ENCODE data around the gene PRDX2. TPM values are rescaled to one million over a fixed set of nuclear protein-coding genes. Genes with fewer than 3 reads are reported as not detected.
A peak's percentile ranks its signal among the peaks of the same experiment; 100 is the strongest.

Gene PRDX2
- total RNA-seq, 1 donor from 2014 or later, result 554 TPM

GRCh38 chr19:12815088-12815487 is 13.5 kb upstream of the PRDX2 start:
- TF ChIP-seq CTCF (IDR thresholded peaks at IDR 0.05; ENCODE audit: unreplicated experiment), result no peak
- Mint-ChIP-seq H3K36me3 (ENCODE audit: insufficient read depth) (peaks cover 5% of the 10 kb centered on the region), H3K4me1 (ENCODE audit: low read depth) (no peaks in the 10 kb centered on the region), H3K9me3 (ENCODE audit: low read depth) (no peaks in the 10 kb centered on the region), H3K27ac (no peak overlapping the region), H3K27me3 (no peaks in the 10 kb centered on the region), H3K4me3 (ENCODE audit: low read depth) (no peak overlapping the region)
- no peak for DNase-seq (ENCODE audit: low spot score, unreplicated experiment)

- Mint-ChIP-seq H3K4me1 (ENCODE audit: low read depth) (peaks cover 17% of the 10 kb centered on the region), H3K9me3 (ENCODE audit: low read depth) (no peaks in the 10 kb centered on the region), H3K36me3 (ENCODE audit: insufficient read depth) (peaks cover 3% of the 10 kb centered on the region), H3K4me3 (ENCODE audit: low read depth) (peak within 1 kb of the TSS; percentile 94), H3K27me3 (peaks cover 3% of the 10 kb centered on the region), H3K27ac (peak within 1 kb of the TSS; percentile 93)
- DNase-seq (ENCODE audit: low spot score, unreplicated experiment), result peak; percentile 75
- TF ChIP-seq CTCF (IDR thresholded peaks at IDR 0.05; ENCODE audit: unreplicated experiment), result no peak
Measured at GRCh38 chr19:12806242-12807081, 4.9 kb upstream of the PRDX2 start, which contains the start of gene RNASEH2A. Gene RNASEH2A, plus strand, starts transcription at chr19:12806584. Its CDS starts 90 bp downstream, at chr19:12806674.

GRCh38 chr19:12804051-12804450 is 2.5 kb upstream of the PRDX2 start:
- Mint-ChIP-seq H3K36me3 (ENCODE audit: insufficient read depth) (peaks cover 4% of the 10 kb centered on the region), H3K9me3 (ENCODE audit: low read depth) (no peaks in the 10 kb centered on the region)

GRCh38 chr19:12802267-12803106 is 887 bp upstream of the PRDX2 start:
- H3K9me3 Mint-ChIP-seq (ENCODE audit: low read depth), result no peaks in the 10 kb centered on the region
- TF ChIP-seq CTCF (IDR thresholded peaks at IDR 0.05; ENCODE audit: unreplicated experiment), result no peak
- peak overlapping the region; percentile 92 for H3K4me3 Mint-ChIP-seq (ENCODE audit: low read depth)
- peaks cover 4% of the 10 kb centered on the region for H3K36me3 Mint-ChIP-seq (ENCODE audit: insufficient read depth)
- H3K27me3 Mint-ChIP-seq, result peaks cover 3% of the 10 kb centered on the region
- H3K4me1 Mint-ChIP-seq (ENCODE audit: low read depth), result peaks cover 25% of the 10 kb centered on the region
- peak overlapping the region; percentile 33 for H3K27ac Mint-ChIP-seq
- DNase-seq (ENCODE audit: low spot score, unreplicated experiment), result no peak

More at GRCh38 chr19:12804051-12804450, 2.5 kb upstream of the PRDX2 start:
- H3K27me3 Mint-ChIP-seq, result peaks cover 3% of the 10 kb centered on the region
- no peak for DNase-seq (ENCODE audit: low spot score, unreplicated experiment)
- no peak overlapping the region for H3K27ac Mint-ChIP-seq
- peaks cover 25% of the 10 kb centered on the region for H3K4me1 Mint-ChIP-seq (ENCODE audit: low read depth)
- peak overlapping the region; percentile 19 for H3K4me3 Mint-ChIP-seq (ENCODE audit: low read depth)
- TF ChIP-seq CTCF (IDR thresholded peaks at IDR 0.05; ENCODE audit: unreplicated experiment), result no peak

GRCh38 chr19:12800923-12801465 is 606 bp downstream of the PRDX2 start:
- peaks cover 3% of the 10 kb centered on the region for H3K27me3 Mint-ChIP-seq
- H3K36me3 Mint-ChIP-seq (ENCODE audit: insufficient read depth), result peaks cover 6% of the 10 kb centered on the region
- H3K9me3 Mint-ChIP-seq (ENCODE audit: low read depth), result no peaks in the 10 kb centered on the region
- H3K4me1 Mint-ChIP-seq (ENCODE audit: low read depth), result peaks cover 15% of the 10 kb centered on the region
- TF ChIP-seq CTCF (IDR thresholded peaks at IDR 0.05; ENCODE audit: unreplicated experiment), result no peak
- H3K4me3 Mint-ChIP-seq (ENCODE audit: low read depth), result peak overlapping the region; percentile 92
- H3K27ac Mint-ChIP-seq, result peak overlapping the region; percentile 94
- DNase-seq (ENCODE audit: low spot score, unreplicated experiment), result no peak
